ENCODE data around the gene MAP2K5.

The MAP2K5 gene

GRCh38 chr15:67560320-67560719, 17.8 kb downstream of the MAP2K5 start:
- no peak for DNase-seq

- no peak for DNase-seq
Measured at GRCh38 chr15:67563092-67563491, 20.6 kb downstream of the MAP2K5 start.

- DNase-seq, result no peak
Measured at GRCh38 chr15:67564021-67564967, 21.8 kb downstream of the MAP2K5 start.

- no peak for DNase-seq
Measured at GRCh38 chr15:67564968-67565345, 22.5 kb downstream of the MAP2K5 start.

GRCh38 chr15:67569668-67570067, 27.2 kb downstream of the MAP2K5 start:
- DNase-seq, result no peak

- no peak for DNase-seq
Measured at GRCh38 chr15:67570875-67571647, 28.6 kb downstream of the MAP2K5 start.

- DNase-seq, result no peak
Measured at GRCh38 chr15:67571648-67572415, 29.3 kb downstream of the MAP2K5 start.

GRCh38 chr15:67573194-67573593, 30.7 kb downstream of the MAP2K5 start:
- no peak for DNase-seq

GRCh38 chr15:67575039-67575502, 32.6 kb downstream of the MAP2K5 start:
- no peak for DNase-seq

GRCh38 chr15:67578020-67578600, 35.6 kb downstream of the MAP2K5 start:
- no peak for DNase-seq

- DNase-seq, result no peak
Measured at GRCh38 chr15:67579164-67579563, 36.7 kb downstream of the MAP2K5 start.

- no peak for DNase-seq
Measured at GRCh38 chr15:67579967-67580366, 37.5 kb downstream of the MAP2K5 start.

- no peak for DNase-seq
Measured at GRCh38 chr15:67584157-67584556, 41.7 kb downstream of the MAP2K5 start.

- DNase-seq, result no peak
Measured at GRCh38 chr15:67585681-67586080, 43.2 kb downstream of the MAP2K5 start.

- no peak for DNase-seq
Measured at GRCh38 chr15:67587331-67587730, 44.8 kb downstream of the MAP2K5 start.

GRCh38 chr15:67587754-67588153, 45.3 kb downstream of the MAP2K5 start:
- DNase-seq, result no peak

GRCh38 chr15:67590191-67590590, 47.7 kb downstream of the MAP2K5 start:
- DNase-seq, result no peak

GRCh38 chr15:67592245-67592644, 49.7 kb downstream of the MAP2K5 start:
- no peak for DNase-seq

GRCh38 chr15:67593562-67593961, 51.1 kb downstream of the MAP2K5 start:
- DNase-seq, result no peak

GRCh38 chr15:67594770-67595169, 52.3 kb downstream of the MAP2K5 start:
- DNase-seq, result no peak

GRCh38 chr15:67595572-67595971, 53.1 kb downstream of the MAP2K5 start:
- no peak for DNase-seq

GRCh38 chr15:67601073-67601472, 58.6 kb downstream of the MAP2K5 start:
- DNase-seq, result no peak

GRCh38 chr15:67603063-67603462, 60.6 kb downstream of the MAP2K5 start:
- DNase-seq, result no peak

Data from NCI-H1694 treated with DMSO at 0.1 percent for 48 hours (cell line).